HepG2 (cell line): ENCODE results near the gene OGFOD3. TPM values are rescaled to one million over a fixed set of nuclear protein-coding genes. Genes with fewer than 3 reads are reported as not detected.

Experiments
- CBFB ChIP-seq: sonication (generic); formaldehyde crosslinking; IDR thresholded peaks from 2 replicates; pipeline ENCODE4 v1.4.0; 2020; ENCODE audit warnings: missing genetic modification reagents
- CTCF ChIP-seq: sonication (generic); formaldehyde crosslinking; IDR thresholded peaks from 2 replicates; pipeline ENCODE4 v1.5.0; 2020; ENCODE audit warnings: mild to moderate bottlenecking, missing genetic modification reagents, moderate library complexity
- GRHL1 ChIP-seq: sonication (generic); formaldehyde crosslinking; conservative IDR thresholded peaks from 2 replicates; pipeline ENCODE4 v1.8.0; 2022; ENCODE audit warnings: missing genetic modification reagents
- HNF1A ChIP-seq, 2 experiments: sonication (generic) in 1 of 2; formaldehyde crosslinking in 1 of 2; IDR thresholded peaks; 2 replicates each; pipeline versions ENCODE4 v1.4.0 to v1.6.1; 2016 to 2020; ENCODE audit warnings: borderline replicate concordance in 1 of 2, low read depth in 1 of 2, mild to moderate bottlenecking in 1 of 2, missing genetic modification reagents in 1 of 2
- KDM5B ChIP-seq: sonication (generic); formaldehyde crosslinking; IDR thresholded peaks from 2 replicates; pipeline ENCODE4 v1.4.0; 2020; ENCODE audit warnings: missing genetic modification reagents, mild to moderate bottlenecking, borderline replicate concordance
- SIN3A ChIP-seq: IDR thresholded peaks from 2 replicates; pipeline ENCODE4 v1.6.1; 2011; ENCODE audit warnings: low read depth, mild to moderate bottlenecking, control low read depth, low read length, borderline replicate concordance
- TRIM22 ChIP-seq: fragments of 450-650 bp; IDR thresholded peaks from 2 replicates; pipeline ENCODE4 v1.6.1; 2017
- ZNF296 ChIP-seq: sonication (generic); formaldehyde crosslinking; conservative IDR thresholded peaks from 2 replicates; pipeline ENCODE4 v1.5.0; 2020; ENCODE audit warnings: mild to moderate bottlenecking, missing genetic modification reagents
- ZNF407 ChIP-seq: sonication (generic); formaldehyde crosslinking; IDR thresholded peaks from one replicate; pipeline ENCODE4 v1.5.1; 2020; ENCODE audit warnings: mild to moderate bottlenecking, missing genetic modification reagents; ENCODE audit errors: not compliant biosample characterization
- ZNF564 ChIP-seq: sonication (generic); formaldehyde crosslinking; IDR thresholded peaks from 2 replicates; pipeline ENCODE4 v1.8.1; 2023; ENCODE audit warnings: mild to moderate bottlenecking, missing genetic modification reagents
- polyA plus RNA-seq, 8 experiments: library from polyadenylated mRNA; depleted of rRNA in 3 of 8; stranded (reverse) in 7 of 8; unstranded in 1 of 8; fragments of >200 nt; fragmentation: Illumina TruSeq in 4 of 8; extraction: Trizol in 4 of 8; gene quantifications; 2 replicates each; pipeline versions ENCODE4 v1.2.1 to v1.2.3, GENCODE V29; 2011 to 2016; ENCODE audit warnings: low read depth in 4 of 8, missing spikeins in 1 of 8, mixed read lengths in 1 of 8; ENCODE audit not compliant: insufficient read depth in 1 of 8
- total RNA-seq, 5 experiments: library from RNA; depleted of rRNA; stranded (reverse); fragments of >200 nt; fragmentation: Illumina TruSeq; extraction: Trizol; gene quantifications; 2 replicates each; pipeline ENCODE4 v1.2.3, GENCODE V29; 2016; ENCODE audit warnings: low read depth in 1 of 5

OGFOD3 gene
- total and polyA plus RNA-seq, 2 of the 13 experiments (the other 11 are each of a cell fraction or from before 2014, with no cell fraction given): 40.0 to 42.1 TPM

- TF ChIP-seq ZNF407 (CRISPR knock-in tag) (no peak), ZNF564 (CRISPR knock-in tag) (no peak), ZNF296 (CRISPR knock-in tag) (0 out of 2 replicates have a peak, but pooled peaks have one; percentile 60), CBFB (CRISPR knock-in tag) (0 out of 2 replicates have a peak, but pooled peaks have one; percentile 15), HNF1A (IDR thresholded peaks at IDR 0.05; ENCODE audit: low read depth) (no peak), HNF1A (CRISPR knock-in tag; IDR thresholded peaks at IDR 0.05; ENCODE audit: borderline replicate concordance) (0 out of 2 replicates have a peak, but pooled peaks have one; percentile 22), CTCF (CRISPR knock-in tag) (peak; percentile 39), TRIM22 (no peak), SIN3A (no peak; the same call in 1 of the 2 replicates), KDM5B (CRISPR knock-in tag) (peak; percentile 57; the same call in 1 of the 2 replicates), GRHL1 (no peak)
Measured at GRCh38 chr17:82356845-82357355, 61.5 kb downstream of the OGFOD3 start (continued).
